GM18511 (cell line): ENCODE measurements around the gene SIGLEC12.

Experiments
- ATAC-seq: cut with Tn5 transposase; IDR thresholded peaks from one replicate; pipeline ENCODE4 v1.9.1; 2021; ENCODE audit warnings: mild to moderate bottlenecking, moderate library complexity; ENCODE audit not compliant: unreplicated experiment

Gene SIGLEC12

DNA sequence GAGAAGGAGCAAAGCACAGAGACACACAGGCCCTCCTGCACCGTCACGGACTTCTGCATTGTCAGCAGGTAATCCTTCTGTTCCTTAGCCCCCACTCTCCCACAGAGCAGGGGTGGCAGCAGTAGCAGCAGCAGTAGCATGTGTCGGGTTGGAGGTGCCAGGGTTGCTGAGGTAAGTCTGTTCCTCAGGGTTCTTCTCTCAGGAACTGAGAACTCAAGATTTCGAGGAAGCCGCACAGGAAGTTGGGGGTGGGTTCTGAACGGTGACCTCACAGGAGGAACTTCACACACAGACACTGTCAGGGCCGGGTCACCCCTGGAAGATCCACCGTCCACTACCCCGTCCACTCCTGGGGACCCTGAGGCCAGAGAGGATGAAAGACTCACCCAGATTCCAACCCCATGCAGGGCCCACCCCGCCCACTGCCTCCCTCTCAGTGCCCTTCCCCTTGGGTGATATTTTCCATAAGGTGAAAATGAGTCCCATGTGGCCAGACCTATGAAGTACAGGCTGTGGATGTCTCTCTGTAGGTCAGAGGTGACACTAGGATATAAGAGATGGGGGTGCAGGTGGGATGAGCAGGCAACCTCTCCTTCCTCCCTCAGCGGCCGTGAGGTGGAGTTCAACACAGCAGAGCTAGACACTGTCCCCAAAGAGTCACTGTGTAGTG is at the start of gene SIGLEC12:
Gene SIGLEC12 (minus strand): TSS at position 207 of the 670 bp plus-strand sequence. CDS start 67 bp downstream, at position 140.
- ATAC-seq, result no peak

GRCh38 chr19:51550848-51551672 is 49.5 kb upstream of the SIGLEC12 start:
- no peak for ATAC-seq

- ATAC-seq, result no peak
These were observed 48.1 kb upstream of the SIGLEC12 start for GRCh38 chr19:51549533-51550324.

DNA sequence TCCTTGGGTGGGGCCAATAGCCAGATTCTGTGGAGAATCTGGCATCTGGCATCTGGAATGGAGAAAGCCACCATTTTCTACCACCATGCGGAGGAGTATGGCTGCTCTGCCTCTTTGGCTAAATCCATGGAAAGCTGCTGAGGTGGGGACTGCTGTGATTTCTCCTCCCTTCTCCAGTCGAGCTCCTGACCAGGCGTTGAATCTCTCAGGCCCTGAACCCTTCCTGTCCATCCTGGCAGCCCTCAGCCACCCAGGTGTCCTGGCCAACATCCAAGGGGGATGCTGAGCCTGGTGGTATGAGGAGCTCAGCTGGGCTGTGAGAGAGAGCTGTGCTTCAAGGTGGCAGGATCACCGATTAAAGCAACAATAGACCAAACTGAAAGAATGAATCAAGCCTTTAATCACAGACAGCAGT is 47.3 kb upstream of the SIGLEC12 start:
- no peak for ATAC-seq

DNA sequence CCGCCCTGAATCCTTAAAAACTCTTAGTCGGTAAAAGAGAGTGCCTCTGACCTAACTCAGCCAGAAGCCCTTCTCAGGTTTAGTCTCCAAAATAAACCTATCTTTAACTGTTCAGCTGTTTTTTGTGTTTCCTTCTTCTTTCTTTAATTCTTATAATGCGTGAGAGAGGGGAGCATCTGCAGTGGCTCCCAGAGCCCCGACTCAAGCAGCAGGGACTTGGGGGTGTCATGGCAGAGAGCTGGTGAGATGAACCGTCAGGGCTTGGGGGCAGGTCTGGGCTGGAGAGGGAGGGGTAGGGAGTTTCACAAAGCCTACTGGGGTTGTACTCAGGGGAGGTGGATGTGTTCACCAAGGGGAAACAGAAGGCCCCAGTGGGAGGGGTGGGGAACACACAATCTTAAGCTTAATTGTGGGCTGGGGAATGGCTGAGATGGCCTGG is 46.6 kb upstream of the SIGLEC12 start:
- no peak for ATAC-seq

- ATAC-seq, result no peak
These were observed 46.0 kb upstream of the SIGLEC12 start for GRCh38 chr19:51547397-51548212.

DNA sequence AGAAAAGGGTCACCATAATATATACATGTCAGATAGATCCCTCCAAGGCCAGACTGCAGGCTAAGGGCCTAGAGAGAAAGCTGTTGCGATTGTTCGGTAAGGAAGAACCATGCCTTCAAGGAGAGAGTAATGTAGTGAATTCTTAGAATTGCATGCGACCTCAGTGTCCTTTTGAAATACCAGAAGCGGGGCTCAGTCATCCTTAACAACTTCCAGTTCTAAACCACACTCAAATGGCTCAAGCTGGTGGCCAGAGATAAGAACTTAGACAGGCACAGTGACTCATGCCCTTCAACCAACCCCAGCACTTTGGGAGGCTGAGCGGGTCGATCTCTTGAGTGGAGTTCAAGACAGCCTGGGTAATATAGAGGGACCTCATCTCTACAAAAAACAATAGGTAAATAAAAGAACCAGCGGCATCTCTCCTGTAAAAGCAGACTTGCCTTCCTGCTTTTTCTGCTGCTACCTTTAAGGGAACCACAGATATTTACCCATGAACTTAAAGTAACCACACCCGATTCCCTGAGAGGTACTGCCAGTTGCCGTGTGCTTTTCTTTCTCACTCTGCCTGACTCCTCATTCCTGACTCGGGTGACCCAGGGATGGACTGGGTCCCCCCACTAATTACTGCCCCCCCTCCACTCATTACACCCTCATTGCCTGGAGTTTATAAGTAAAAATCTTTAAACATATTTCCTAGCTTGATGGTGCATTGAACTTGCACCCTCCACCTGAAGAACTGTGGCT is 45.2 kb upstream of the SIGLEC12 start:
- ATAC-seq, result no peak

DNA sequence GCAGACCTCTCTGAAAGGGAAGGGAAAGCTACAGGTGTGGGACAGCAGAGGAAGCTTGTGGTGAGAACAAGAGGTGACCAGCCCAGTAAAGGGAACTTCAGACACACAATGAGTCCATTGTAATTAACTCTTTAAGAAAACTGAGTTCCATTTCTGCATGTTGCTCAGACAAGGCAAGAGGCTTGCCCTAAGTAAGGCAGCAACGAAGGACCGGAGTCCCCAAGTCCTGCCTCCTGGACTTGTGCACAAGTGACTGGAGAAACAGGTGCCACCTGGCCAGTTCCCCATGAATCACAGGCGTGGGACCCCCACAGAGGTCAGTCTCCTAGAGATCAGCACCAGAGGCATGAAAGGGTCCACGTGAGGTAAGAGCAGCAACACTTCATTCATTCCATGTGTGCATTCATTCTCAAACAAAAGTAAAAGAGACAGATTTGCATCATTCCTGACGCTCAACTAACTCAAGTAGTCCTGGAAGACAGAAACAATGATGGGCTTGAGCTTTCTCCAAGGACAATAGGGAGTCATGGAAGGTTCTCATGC is 44.6 kb upstream of the SIGLEC12 start:
- no peak for ATAC-seq

- ATAC-seq, result no peak
These were observed 42.4 kb upstream of the SIGLEC12 start for GRCh38 chr19:51544038-51544437.

GRCh38 chr19:51542699-51543098 is 41.1 kb upstream of the SIGLEC12 start:
- no peak for ATAC-seq

DNA sequence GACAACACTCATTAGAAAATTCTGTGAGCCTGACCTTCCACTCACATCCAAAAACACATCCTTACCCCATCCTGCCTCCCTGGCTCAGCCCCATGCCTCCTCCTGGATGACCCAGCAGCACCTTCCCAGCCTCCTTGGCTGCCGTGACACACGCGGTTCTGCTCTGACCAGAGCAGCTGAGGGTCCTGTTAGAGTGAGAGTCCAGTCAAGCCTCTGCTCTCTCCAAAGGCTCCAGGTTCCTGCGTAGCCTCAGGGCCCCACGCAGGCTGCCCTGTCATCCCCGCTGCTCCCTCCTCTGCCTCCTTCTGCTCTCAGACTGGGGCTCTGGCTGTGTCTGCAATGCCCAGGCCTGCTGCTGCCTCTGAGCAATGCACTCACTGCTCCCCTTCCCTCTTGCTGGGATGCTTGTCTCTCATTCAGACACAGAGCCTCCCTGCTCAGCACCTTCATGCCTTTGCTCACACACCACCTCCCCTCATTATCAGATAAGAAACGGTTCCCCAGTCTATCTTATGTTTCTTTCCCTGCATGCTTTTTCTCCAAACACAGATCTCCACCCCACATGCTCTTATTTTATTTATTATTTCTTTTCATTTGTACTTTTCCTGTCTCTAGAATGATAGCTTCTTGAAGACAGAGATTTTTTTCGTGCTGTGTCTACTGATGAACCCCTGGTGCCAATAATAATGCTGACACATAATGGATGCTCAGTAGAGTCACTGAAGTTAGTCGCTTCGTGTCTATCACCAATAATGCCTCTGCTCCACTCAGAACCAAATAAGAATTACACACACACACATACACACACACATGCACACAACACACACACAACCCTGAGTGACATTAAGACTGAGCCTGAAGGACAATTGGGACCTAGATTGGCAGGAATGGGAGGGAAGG is 40.1 kb upstream of the SIGLEC12 start:
- ATAC-seq, result no peak

DNA sequence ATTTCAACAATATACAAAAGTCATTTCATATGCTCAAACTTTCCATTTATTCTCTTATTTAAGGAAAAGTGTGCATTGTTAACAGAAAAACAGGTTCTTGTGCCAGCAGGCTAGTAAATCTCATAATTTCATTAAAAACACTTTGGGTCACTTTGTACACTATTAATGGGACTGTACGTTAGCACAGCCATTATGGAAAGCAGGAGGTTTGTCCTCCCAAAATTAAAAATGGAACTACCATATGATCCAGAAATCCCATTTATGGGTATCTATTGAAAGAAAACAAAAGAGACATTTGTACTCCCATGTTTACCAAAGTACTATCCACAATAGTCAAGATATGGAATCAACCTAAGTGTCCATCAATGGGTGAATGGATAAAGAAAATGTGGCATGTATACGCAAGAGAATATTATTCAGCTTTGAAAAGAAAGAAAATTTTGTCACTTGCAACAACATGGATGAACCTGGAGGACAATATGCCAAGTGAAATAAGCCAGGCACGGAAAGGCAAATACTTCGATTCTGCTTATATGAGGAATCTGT is 38.3 kb upstream of the SIGLEC12 start:
- no peak for ATAC-seq

GRCh38 chr19:51535535-51535934 is 33.9 kb upstream of the SIGLEC12 start:
- no peak for ATAC-seq

- peak; percentile 82 for ATAC-seq
These were observed 30.0 kb upstream of the SIGLEC12 start, which contains the start of gene SIGLEC6 for GRCh38 chr19:51531349-51532315. Gene SIGLEC6 (minus strand): TSS chr19:51531670. CDS start chr19:51531648, 22 bp downstream.

DNA sequence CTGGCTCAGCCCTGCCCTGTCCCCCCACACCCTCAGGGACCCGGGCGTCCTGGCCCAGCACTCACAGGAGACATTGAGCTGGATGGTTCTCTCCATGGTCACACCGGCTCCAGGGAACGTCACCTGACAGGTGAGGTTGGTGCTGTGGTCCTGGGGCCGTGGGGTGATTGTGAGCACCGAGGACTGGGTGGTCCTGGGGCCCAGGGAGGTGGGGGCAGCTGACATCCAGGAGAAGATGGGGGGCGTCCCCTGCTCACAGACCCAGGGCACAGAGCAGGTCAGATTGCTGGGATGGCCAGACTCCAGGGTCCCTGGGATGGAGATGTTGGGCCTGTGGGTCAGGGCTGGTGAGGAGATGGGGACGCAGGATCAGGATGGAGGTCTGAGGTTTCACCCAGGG is 29.0 kb upstream of the SIGLEC12 start:
- no peak for ATAC-seq

- ATAC-seq, result no peak
These were observed 27.7 kb upstream of the SIGLEC12 start for GRCh38 chr19:51529301-51529700.

DNA sequence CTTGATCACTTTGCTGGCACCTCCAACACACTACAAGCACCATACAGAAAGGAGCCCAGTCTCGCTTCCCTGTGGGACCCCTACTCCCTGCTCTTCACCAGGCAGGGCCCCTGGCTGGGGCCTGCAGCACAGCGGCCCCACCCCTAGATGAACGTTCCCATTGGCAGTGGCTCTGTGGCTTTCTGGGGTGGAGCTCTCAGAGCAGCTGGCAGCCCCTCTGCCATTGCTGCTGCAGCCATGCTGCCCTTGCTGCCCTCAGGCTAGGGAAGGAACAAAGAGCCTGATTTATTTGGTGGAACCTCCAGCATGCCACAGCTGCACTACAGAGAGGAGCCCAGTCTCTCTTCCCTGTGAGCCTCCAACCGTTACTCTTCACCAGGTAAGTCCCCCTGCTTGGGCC is 24.1 kb upstream of the SIGLEC12 start:
- no peak for ATAC-seq
